GM18519 (cell line): ENCODE data around the gene TPR.
A peak's percentile ranks its signal among the peaks of the same experiment; 100 is the strongest.

Source experiments
- ATAC-seq: cut with Tn5 transposase; IDR thresholded peaks from one replicate; pipeline ENCODE4 v1.9.1; 2021; ENCODE audit warnings: mild to moderate bottlenecking, moderate library complexity; ENCODE audit not compliant: unreplicated experiment, low FRiP score

The TPR gene

DNA sequence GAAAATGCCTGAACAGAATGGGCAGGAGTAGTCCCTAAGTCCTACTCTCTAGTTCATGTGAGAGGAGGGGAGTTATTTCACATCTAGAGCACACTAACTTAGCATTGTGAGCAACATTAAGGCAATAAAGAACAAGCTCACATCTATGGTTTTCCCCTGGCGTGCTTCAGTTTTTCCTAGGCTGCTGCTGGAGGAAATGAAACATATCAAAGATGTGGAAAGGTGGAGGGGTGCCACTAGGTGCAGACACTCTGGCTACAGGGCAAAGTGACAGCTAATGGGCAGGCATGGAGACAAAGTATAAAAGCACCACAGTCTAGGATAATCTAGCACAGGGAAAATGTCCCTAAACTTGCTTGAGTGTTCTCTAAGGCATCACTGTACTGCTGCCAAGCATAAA, 82.2 kb downstream of the TPR start:
- no peak for ATAC-seq

DNA sequence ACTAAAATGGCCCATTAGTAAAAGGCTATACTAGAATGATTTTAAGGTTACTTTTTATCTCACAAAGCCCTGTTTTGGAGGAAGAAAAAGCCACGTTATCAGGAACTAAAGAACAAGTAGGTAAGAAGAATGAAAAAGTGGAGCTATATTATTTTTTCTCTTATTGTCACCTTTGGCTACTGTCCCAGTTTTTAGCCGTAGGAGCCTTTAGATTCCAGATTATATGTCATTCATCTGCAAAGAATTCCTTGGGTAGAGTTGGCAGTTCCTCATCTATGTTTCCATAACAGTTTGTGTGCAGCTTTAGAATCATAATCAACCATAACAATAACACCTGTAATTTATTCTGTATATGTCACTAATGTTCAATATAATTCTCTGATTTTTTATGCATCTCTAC, 83.8 kb downstream of the TPR start:
- no peak for ATAC-seq

- no peak for ATAC-seq
Measured at GRCh38 chr1:186289943-186290545, 85.0 kb downstream of the TPR start.

DNA sequence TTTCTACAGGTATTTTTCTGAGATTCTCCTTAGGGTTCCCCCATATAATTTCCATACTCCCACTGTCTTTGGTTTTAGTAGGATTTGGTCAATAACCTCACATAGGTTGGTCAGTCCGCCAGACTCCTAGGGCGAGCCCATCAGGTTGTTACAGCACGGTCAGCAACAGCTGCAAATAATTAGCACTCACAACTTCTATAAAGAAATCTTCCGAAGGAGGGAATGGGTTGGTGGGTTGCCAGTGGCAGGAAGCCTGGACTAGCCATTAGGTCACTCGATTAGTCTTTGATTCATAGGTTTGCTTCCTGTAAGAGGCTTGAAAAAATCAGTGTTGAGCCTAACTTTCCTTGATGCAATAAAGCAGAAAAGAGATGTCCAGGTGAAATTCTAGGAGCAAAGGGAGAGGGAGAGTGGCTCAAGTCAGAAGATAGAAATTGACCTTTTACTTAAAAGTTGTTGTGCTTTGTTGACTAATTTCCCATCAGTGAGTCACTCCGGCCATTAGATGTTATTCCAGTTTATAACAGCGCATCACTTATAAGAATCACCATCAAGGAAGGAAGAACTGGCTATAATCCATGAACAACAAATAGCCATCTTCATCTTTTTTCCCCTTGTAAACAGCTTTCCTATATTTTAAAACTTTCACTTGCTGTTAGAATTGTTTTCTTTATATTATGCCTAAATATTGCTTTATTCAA, 88.3 kb downstream of the TPR start:
- no peak for ATAC-seq

DNA sequence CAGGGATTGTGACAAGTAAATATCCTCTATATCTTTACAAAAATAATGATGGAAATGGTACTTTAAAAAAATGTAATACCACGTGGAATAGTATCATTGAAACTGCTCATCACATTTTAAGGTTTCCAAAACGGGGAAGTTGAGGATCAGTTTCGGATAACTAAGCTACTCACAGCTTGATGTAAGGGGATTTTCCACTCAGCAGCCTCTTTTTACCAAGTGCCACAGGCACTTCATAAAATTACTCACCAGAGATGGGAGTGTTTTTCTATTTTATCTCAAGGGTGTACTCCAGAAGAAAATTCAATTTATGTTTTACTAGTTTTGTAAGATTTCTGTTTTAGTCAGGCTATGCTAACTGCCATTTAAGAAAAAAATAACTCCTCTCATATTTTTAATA, 91.7 kb downstream of the TPR start:
- peak; percentile 71 for ATAC-seq

DNA sequence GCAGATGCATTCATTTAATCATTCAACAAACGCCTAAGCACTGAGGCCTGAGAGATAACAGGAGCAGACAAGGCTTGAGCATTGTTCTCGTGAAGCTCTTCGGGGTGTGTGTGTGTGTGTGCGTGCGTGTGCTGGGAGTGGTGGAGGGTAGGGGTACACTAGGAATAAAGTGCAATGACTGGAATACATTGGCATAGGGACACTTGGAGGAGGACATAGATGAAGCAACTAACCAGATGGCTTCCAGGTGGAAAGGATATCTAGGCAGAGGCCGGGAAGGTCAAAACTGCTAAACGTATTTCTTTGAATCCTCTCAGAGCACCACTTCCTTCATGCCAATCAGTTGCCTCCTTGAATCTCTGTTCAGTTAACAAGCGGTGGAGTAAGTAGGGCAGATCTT, 92.6 kb downstream of the TPR start:
- ATAC-seq: no peak

DNA sequence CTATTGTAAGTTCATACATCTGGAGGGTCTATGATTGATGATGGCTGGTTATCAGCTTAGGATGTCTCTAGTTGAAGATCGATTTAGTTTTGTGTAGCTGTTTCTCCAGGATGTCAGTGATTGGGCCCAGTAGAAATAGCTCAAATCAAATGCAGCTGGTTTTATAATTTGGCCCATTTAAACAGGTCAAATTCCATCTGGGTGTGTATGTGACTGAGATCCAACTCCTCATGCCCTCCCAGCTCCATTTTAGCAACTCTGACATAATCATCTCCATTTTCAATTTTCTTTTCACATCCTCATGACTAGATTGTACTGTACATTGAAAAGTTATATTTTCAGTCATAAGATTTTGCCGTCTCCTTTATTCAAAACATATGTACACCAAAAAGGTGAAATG, 99.2 kb downstream of the TPR start:
- ATAC-seq: no peak

DNA sequence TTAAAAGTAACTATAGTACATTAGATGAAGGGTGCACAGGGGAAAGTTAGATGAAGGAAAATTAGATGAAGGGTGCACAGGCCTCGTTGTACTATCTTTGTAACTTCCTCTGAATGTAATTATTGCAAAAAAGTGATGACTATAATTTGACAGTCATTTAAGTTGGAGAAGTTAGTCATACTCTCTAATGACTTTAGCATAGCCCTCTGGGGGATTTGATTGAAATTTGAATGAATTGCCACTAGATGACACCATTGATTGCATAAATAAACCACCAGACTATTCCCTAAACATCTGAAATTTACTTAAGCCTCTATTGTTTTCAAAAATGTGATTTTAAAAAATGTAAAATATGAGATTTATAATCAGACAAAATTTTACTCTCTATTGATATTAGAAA, 102.6 kb downstream of the TPR start:
- ATAC-seq: no peak

DNA sequence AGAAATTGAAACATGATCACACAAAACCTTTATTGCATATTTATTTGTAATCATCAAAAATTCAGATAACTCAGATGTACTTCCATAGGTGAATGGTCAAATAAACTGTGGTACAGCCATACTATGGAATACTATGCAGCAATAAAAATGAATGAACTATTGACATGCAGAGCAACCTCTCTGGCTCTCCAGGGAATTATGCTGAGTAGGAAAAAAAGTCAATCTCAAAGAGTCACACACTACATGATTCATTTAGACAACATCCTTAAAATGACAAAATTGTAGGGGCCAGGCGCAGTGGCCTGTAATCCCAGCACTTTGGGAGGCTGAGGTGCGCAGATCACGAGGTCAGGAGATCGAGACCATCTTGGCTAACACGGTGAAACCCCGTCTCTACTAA, 104.0 kb downstream of the TPR start:
- ATAC-seq: no peak
